Measurements from ENCODE around the gene RGS2.

DNA sequence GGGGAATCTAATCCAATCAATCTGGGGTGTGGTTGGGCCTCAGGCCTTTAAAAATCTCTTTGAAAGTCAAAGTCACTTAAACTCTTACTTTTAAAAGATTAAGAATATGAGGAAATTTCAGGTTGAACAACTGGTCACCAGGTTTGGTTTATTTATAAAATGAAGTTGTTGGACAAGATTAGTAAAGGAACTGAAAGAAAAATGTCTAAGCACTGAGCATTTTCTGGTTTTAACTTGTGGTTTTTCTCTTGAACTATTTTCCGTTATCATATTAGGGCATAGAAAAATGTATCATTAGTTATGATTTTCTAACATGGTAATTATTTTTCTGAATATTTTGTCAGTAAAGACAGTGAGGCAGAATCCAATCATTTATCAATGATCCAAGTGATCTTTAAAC, 49.6 kb downstream of the RGS2 start:
- TF ChIP-seq, protein P1, sequence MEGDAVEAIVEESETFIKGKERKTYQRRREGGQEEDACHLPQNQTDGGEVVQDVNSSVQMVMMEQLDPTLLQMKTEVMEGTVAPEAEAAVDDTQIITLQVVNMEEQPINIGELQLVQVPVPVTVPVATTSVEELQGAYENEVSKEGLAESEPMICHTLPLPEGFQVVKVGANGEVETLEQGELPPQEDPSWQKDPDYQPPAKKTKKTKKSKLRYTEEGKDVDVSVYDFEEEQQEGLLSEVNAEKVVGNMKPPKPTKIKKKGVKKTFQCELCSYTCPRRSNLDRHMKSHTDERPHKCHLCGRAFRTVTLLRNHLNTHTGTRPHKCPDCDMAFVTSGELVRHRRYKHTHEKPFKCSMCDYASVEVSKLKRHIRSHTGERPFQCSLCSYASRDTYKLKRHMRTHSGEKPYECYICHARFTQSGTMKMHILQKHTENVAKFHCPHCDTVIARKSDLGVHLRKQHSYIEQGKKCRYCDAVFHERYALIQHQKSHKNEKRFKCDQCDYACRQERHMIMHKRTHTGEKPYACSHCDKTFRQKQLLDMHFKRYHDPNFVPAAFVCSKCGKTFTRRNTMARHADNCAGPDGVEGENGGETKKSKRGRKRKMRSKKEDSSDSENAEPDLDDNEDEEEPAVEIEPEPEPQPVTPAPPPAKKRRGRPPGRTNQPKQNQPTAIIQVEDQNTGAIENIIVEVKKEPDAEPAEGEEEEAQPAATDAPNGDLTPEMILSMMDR (IDR thresholded peaks at IDR 0.05; ENCODE audit: low read length), result no peak
- no peak for TF ChIP-seq EZH2 (optimal IDR thresholded peaks at IDR 0.05; ENCODE audit: low read depth, low read length)
